Measurements from ENCODE around the gene MYL7. TPM values are rescaled to one million over a fixed set of nuclear protein-coding genes. Genes with fewer than 3 reads are reported as not detected.
A peak's percentile ranks its signal among the peaks of the same experiment; 100 is the strongest.

The MYL7 gene
- total RNA-seq, 1 experiment from 2014 or later = not detected

GRCh38 chr7:44184873-44185446 lies 43.8 kb upstream of the MYL7 start:
- H4K20me1 ChIP-seq (ENCODE audit: insufficient read depth) = no peaks in the 10 kb centered on the region
- peak overlapping the region; percentile 39; the same call in 1 of the 2 replicates for H3K27ac ChIP-seq (ENCODE audit: low read depth, low read length)
- ChIA-PET POLR2A (no interaction called here), CTCF (no interaction called here), RAD21 (ENCODE audit: low non-redundant PET in 1 of 2, low total read pairs in 2 of 2, uncharacterized antibody in 2 of 2, unreplicated experiment in 2 of 2) (no interaction called here)
- TF ChIP-seq CTCF (IDR thresholded peaks at IDR 0.05 in 2 of 3, conservative IDR thresholded peaks at IDR 0.05 in 1 of 3; ENCODE audit: borderline replicate concordance in 1 of 3, insufficient read depth in 1 of 3, low read depth in 2 of 3, low read length in 2 of 3) = no peak
- no peak for TF ChIP-seq POLR2AphosphoS5 (IDR thresholded peaks at IDR 0.05; ENCODE audit: low read depth, low read length)
- TF ChIP-seq JUND (IDR thresholded peaks at IDR 0.05) = no peak
- TF ChIP-seq YY1 (IDR thresholded peaks at IDR 0.05; ENCODE audit: extremely low read depth, insufficient replicate concordance, low read depth, low read length) = no peak
- no peak for TF ChIP-seq POLR2A (IDR thresholded peaks at IDR 0.05; ENCODE audit: borderline replicate concordance, extremely low read depth, insufficient read depth, insufficient read length)
- no peak for TF ChIP-seq EZH2phosphoT487 (IDR thresholded peaks at IDR 0.05; ENCODE audit: borderline replicate concordance)
- TF ChIP-seq SP1 (IDR thresholded peaks at IDR 0.05; ENCODE audit: low read depth) = no peak
- no peak for TF ChIP-seq RAD21 (IDR thresholded peaks at IDR 0.05; ENCODE audit: low read depth)
- TF ChIP-seq SRF (IDR thresholded peaks at IDR 0.05; ENCODE audit: low read depth) = no peak
- no peak for TF ChIP-seq TCF7L2 (IDR thresholded peaks at IDR 0.05; ENCODE audit: borderline replicate concordance, extremely low read depth, insufficient read depth, insufficient read length)
- no peak for TF ChIP-seq ZBTB33 (IDR thresholded peaks at IDR 0.05; ENCODE audit: extremely low read depth, insufficient replicate concordance, low read length)
- no peak for TF ChIP-seq ZFX (IDR thresholded peaks at IDR 0.05)
- TF ChIP-seq MAX (IDR thresholded peaks at IDR 0.05) = no peak
- H3K4me3 ChIP-seq (replicated peaks in 1 of 2; ENCODE audit: low read depth in 1 of 2, low read length in 2 of 2) = peak overlapping the region in 1 of 2 experiments; percentile 26; a peak in 1 of 4 replicates
- peak overlapping the region; percentile 28 for H3K9ac ChIP-seq (ENCODE audit: low read length)
- BruUV-seq (replicated peaks) = no TSS peak
- H3K79me2 ChIP-seq (ENCODE audit: insufficient read depth, low read length) = no peaks in the 10 kb centered on the region
- ATAC-seq = peak; percentile 25
- peaks cover 5 to 11% of the 10 kb centered on the region in 2 experiments; a peak in 2 of 4 replicates for H3K9me3 ChIP-seq (ENCODE audit: control insufficient read depth in 1 of 2, insufficient read depth in 1 of 2, low read depth in 1 of 2, low read length in 2 of 2)
- intact Hi-C loops (cut with micrococcal nuclease) = loop anchor here (5.0 kb wide), 1 partner anchor 38 kb away; no protein-coding TSS in a partner anchor
- no peaks in the 10 kb centered on the region for H3K9me2 ChIP-seq (ENCODE audit: insufficient read depth)
- H3K36me3 ChIP-seq (ENCODE audit: control insufficient read depth in 1 of 2, insufficient read depth in 2 of 2, low read length in 2 of 2) = no peaks in the 10 kb centered on the region
- no peaks in the 10 kb centered on the region for H3K27me3 ChIP-seq (ENCODE audit: insufficient read depth, low read length)
- peak overlapping the region; percentile 51 for H2AFZ ChIP-seq (ENCODE audit: low read depth, low read length, poor library complexity, severe bottlenecking)
- no peak for DNase-seq (ENCODE audit: low read depth, low spot score)
- H3K4me1 ChIP-seq (ENCODE audit: control insufficient read depth in 1 of 2, insufficient read depth in 2 of 2, low read length in 2 of 2) = peaks cover 18 to 19% of the 10 kb centered on the region in 2 experiments
- H3K4me2 ChIP-seq (ENCODE audit: low read length) = peak overlapping the region; percentile 70

All from HCT116 (cell line).